ENCODE measurements around the gene POLR2I. TPM values are rescaled to one million over a fixed set of nuclear protein-coding genes. Genes with fewer than 3 reads are reported as not detected.

The POLR2I gene
- total and polyA plus RNA-seq, 2 donors (not counting 3 experiments of a cell fraction or from before 2014, with no cell fraction given), result 53.0 to 64.8 TPM

DNA sequence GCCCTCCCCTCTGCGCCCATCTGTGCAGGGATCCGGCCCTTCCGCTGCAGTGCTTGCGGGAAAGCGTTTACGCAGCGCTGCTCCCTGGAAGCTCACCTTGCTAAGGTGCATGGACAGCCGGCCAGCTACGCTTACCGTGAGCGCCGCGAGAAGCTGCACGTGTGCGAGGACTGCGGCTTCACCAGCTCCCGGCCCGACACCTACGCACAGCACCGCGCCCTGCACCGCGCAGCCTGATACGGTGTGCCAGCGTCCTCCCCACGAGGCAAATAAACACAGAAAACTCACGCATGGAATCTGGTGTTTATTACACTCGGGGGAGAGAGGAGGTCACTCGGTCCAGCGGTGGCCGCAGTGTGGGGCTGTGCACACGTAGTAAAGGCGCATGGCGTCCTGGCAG lies 1.2 kb downstream of the POLR2I start:
- Histone ChIP-seq H2AFZ (ENCODE audit: low read depth, low read length) (no peak overlapping the region), H3K27me3 (ENCODE audit: control insufficient read depth in 2 of 2, insufficient read depth in 2 of 2, low read length in 2 of 2) (no peaks in the 10 kb centered on the region), H3K27ac (ENCODE audit: insufficient read depth, low read depth, low read length) (no peak overlapping the region), H4K20me1 (replicated peaks; ENCODE audit: control insufficient read depth, extremely low read depth, insufficient read depth, low read length) (no peaks in the 10 kb centered on the region), H3K9me3 (replicated peaks; ENCODE audit: control insufficient read depth, insufficient read depth, low read length) (no peaks in the 10 kb centered on the region), H3K79me2 (ENCODE audit: control insufficient read depth, insufficient read depth, low read length) (peaks cover 15% of the 10 kb centered on the region), H3K9ac (replicated peaks; ENCODE audit: extremely low read depth, insufficient read depth, low read length) (no peak overlapping the region), H3K4me1 (ENCODE audit: control insufficient read depth, extremely low read depth, insufficient read depth, low read length) (peaks cover 15% of the 10 kb centered on the region), H3K9me1 (replicated peaks; ENCODE audit: control insufficient read depth, extremely low read depth, insufficient read depth, low read length) (no peaks in the 10 kb centered on the region), H3K4me3 (replicated peaks in 1 of 3; ENCODE audit: insufficient read depth in 1 of 3, low read depth in 1 of 3, low read length in 3 of 3) (no peak overlapping the region), H3K36me3 (ENCODE audit: control insufficient read depth in 2 of 2, extremely low read depth in 1 of 2, insufficient read depth in 2 of 2, low read length in 2 of 2) (peaks cover 0 to 6% of the 10 kb centered on the region in 2 experiments), H3K4me2 (ENCODE audit: insufficient read depth, low read length) (peak overlapping the region; percentile 68)
- no TSS peak for BruUV-seq (replicated peaks)
- dilution Hi-C loops (cut with MboI; ENCODE audit: extremely low pct_ligation_motif_present, low sequenced_read_pairs) (no loop called here), intact Hi-C loops (cut with micrococcal nuclease) (no loop called here)
- DNase-seq (ENCODE audit: low read depth, low spot score) (no peak), FAIRE-seq (no peak)
- TF ChIP-seq POLR2A (IDR thresholded peaks at IDR 0.05; ENCODE audit: low read depth, low read length), result no peak
- no peak for TF ChIP-seq JUN (IDR thresholded peaks at IDR 0.05; ENCODE audit: borderline replicate concordance, insufficient read depth, insufficient read length, low read depth)
- TF ChIP-seq FOS (IDR thresholded peaks at IDR 0.05; ENCODE audit: borderline replicate concordance, insufficient read depth, low read length), result no peak
- TF ChIP-seq GATA2 (IDR thresholded peaks at IDR 0.05; ENCODE audit: insufficient read depth, insufficient read length, low read depth, low read length), result no peak
- no peak for TF ChIP-seq EZH2 (IDR thresholded peaks at IDR 0.05; ENCODE audit: borderline replicate concordance, low read depth, low read length, severe bottlenecking)
- no peak for TF ChIP-seq MYC (IDR thresholded peaks at IDR 0.05; ENCODE audit: low read depth, low read length)
- TF ChIP-seq, protein P1, sequence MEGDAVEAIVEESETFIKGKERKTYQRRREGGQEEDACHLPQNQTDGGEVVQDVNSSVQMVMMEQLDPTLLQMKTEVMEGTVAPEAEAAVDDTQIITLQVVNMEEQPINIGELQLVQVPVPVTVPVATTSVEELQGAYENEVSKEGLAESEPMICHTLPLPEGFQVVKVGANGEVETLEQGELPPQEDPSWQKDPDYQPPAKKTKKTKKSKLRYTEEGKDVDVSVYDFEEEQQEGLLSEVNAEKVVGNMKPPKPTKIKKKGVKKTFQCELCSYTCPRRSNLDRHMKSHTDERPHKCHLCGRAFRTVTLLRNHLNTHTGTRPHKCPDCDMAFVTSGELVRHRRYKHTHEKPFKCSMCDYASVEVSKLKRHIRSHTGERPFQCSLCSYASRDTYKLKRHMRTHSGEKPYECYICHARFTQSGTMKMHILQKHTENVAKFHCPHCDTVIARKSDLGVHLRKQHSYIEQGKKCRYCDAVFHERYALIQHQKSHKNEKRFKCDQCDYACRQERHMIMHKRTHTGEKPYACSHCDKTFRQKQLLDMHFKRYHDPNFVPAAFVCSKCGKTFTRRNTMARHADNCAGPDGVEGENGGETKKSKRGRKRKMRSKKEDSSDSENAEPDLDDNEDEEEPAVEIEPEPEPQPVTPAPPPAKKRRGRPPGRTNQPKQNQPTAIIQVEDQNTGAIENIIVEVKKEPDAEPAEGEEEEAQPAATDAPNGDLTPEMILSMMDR (IDR thresholded peaks at IDR 0.05; ENCODE audit: extremely low read depth in 1 of 2, insufficient read depth in 1 of 2, low read depth in 1 of 2, low read length in 2 of 2), result no peak
- TF ChIP-seq, protein P2, sequence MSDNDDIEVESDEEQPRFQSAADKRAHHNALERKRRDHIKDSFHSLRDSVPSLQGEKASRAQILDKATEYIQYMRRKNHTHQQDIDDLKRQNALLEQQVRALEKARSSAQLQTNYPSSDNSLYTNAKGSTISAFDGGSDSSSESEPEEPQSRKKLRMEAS (IDR thresholded peaks at IDR 0.05; ENCODE audit: insufficient read depth, insufficient read length), result no peak
- TF ChIP-seq POLR2AphosphoS5 (IDR thresholded peaks at IDR 0.05; ENCODE audit: insufficient read depth, low read depth, low read length), result no peak
- CTCF ChIA-PET, result interaction anchor here (3.6 kb wide), 1 partner anchor 53 kb away, joined by 32 read pairs; no protein-coding TSS in a partner anchor
- POLR2A ChIA-PET, result no interaction called here
